ENCODE results near the gene PEBP1. TPM values are rescaled to one million over a fixed set of nuclear protein-coding genes. Genes with fewer than 3 reads are reported as not detected.

The PEBP1 gene
- total RNA-seq, 1 donor from 2014 or later: 102 TPM

GRCh38 chr12:118120579-118121363 is 15.2 kb upstream of the PEBP1 start:
- intact Hi-C loops (cut with micrococcal nuclease): loop anchor here (1.0 to 5.0 kb wide), 5 partner anchors 16 to 256 kb away; partner anchors contain the start of genes PEBP1, RFC5, SUDS3 and WSB2
- POLR2A ChIA-PET: interaction anchor here (0.6 to 1.5 kb wide), 3 partner anchors 15 to 256 kb away, joined by 4 to 12 read pairs (median 4); partner anchors contain the start of genes PEBP1 and SUDS3

DNA sequence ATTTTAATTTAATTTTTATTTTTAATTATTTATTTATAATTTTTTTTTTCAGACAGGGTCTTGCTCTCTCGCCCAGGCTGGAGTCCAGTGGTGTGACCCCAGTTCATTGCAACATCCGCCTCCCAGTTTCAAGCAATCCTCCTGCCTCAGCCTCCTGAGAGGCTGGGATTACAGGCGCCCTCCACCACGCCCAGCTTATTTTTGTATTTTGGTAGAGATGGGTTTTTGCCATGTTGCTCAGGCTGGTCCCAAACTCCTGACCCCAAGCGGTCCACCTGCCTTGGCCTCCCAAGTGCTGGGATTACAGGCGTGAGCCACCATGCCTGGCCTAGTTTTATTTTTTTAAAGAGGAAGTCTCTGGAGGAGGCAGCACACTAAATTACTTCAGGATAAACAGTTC is 13.7 kb upstream of the PEBP1 start:
- H3K27ac Mint-ChIP-seq: no peak overlapping the region
- H3K27me3 Mint-ChIP-seq: no peaks in the 10 kb centered on the region
- ChIA-PET POLR2A (no interaction called here), CTCF (interaction anchor here (1.1 to 3.0 kb wide), 2 partner anchors 31 to 254 kb away, joined by 3 to 31 read pairs; partner anchors contain the start of gene SUDS3)
- intact Hi-C loops (cut with micrococcal nuclease): loop anchor here (5.0 kb wide), 1 partner anchor 60 kb away; the partner anchor contains the start of gene WSB2
- DNase-seq (no peak), ATAC-seq (ENCODE audit: low read depth) (no peak)
- no peak overlapping the region for H3K4me3 Mint-ChIP-seq
- H3K36me3 Mint-ChIP-seq (ENCODE audit: low read depth): no peaks in the 10 kb centered on the region
- no peak for TF ChIP-seq CTCF (IDR thresholded peaks at IDR 0.05)
- H3K9me3 Mint-ChIP-seq: no peaks in the 10 kb centered on the region
- H3K4me1 Mint-ChIP-seq: peaks cover 2% of the 10 kb centered on the region

More at GRCh38 chr12:118120579-118121363, 15.2 kb upstream of the PEBP1 start:
- peak; percentile 37 for DNase-seq
- Mint-ChIP-seq H3K27me3 (no peaks in the 10 kb centered on the region), H3K9me3 (no peaks in the 10 kb centered on the region), H3K36me3 (ENCODE audit: low read depth) (no peaks in the 10 kb centered on the region), H3K4me3 (no peak overlapping the region), H3K4me1 (peaks cover 2% of the 10 kb centered on the region), H3K27ac (peak overlapping the region; percentile 46)
- TF ChIP-seq CTCF (IDR thresholded peaks at IDR 0.05): peak; percentile 77
- peak; percentile 61 for ATAC-seq (ENCODE audit: low read depth)
- CTCF ChIA-PET: interaction anchor here (0.7 to 3.0 kb wide), 13 partner anchors 15 to 916 kb away, joined by 3 to 31 read pairs (median 3); partner anchors contain the start of genes PEBP1 and SUDS3

GRCh38 chr12:118124333-118124874 is 11.5 kb upstream of the PEBP1 start:
- no peaks in the 10 kb centered on the region for H3K9me3 Mint-ChIP-seq
- DNase-seq (no peak), ATAC-seq (ENCODE audit: low read depth) (no peak)
- ChIA-PET CTCF (no interaction called here), POLR2A (interaction anchor here (0.7 to 1.1 kb wide), 2 partner anchors 10 to 12 kb away, joined by 4 to 5 read pairs; partner anchors contain the start of gene PEBP1)
- no peak for TF ChIP-seq CTCF (IDR thresholded peaks at IDR 0.05)
- intact Hi-C loops (cut with micrococcal nuclease): loop anchor here (5.0 kb wide), 1 partner anchor 62 kb away; the partner anchor contains the start of gene WSB2
- H3K4me3 Mint-ChIP-seq: no peak overlapping the region
- H3K27ac Mint-ChIP-seq: no peak overlapping the region
- H3K36me3 Mint-ChIP-seq (ENCODE audit: low read depth): no peaks in the 10 kb centered on the region
- H3K27me3 Mint-ChIP-seq: no peaks in the 10 kb centered on the region
- peaks cover 2% of the 10 kb centered on the region for H3K4me1 Mint-ChIP-seq

DNA sequence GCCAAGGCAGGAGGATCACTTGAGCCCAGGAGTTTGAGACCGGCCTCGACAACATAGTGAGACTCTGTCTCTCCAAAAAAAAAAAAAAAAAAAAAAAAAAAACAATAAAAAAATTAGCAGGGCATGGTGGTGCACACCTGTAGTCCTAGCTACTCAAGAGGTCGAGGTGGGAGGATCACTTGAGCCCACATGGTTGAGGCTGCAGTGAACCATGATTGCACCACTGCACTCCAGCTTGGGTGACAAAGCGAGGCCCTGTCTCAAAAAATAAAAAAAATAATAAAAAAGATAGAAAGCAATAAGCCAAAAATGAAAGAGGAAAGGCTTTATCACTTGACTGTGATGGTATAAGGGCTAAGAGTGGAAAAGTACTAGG is 10.2 kb upstream of the PEBP1 start:
- ChIA-PET CTCF (no interaction called here), POLR2A (interaction anchor here (0.6 kb wide), 1 partner anchor 100 kb away, joined by 3 read pairs; no protein-coding TSS in a partner anchor)
- no peaks in the 10 kb centered on the region for H3K9me3 Mint-ChIP-seq
- no peak overlapping the region for H3K27ac Mint-ChIP-seq
- DNase-seq (no peak), ATAC-seq (ENCODE audit: low read depth) (no peak)
- no peak for TF ChIP-seq CTCF (IDR thresholded peaks at IDR 0.05)
- intact Hi-C loops (cut with micrococcal nuclease): no loop called here
- no peak overlapping the region for H3K4me3 Mint-ChIP-seq
- no peaks in the 10 kb centered on the region for H3K36me3 Mint-ChIP-seq (ENCODE audit: low read depth)
- H3K4me1 Mint-ChIP-seq: no peaks in the 10 kb centered on the region
- H3K27me3 Mint-ChIP-seq: no peaks in the 10 kb centered on the region

All from activated B cell treated with CpG ODN at 0.5 μM for 24 hours (primary cell).